HCT116 (cell line): Measurements from ENCODE around the gene UTS2R. TPM values are rescaled to one million over a fixed set of nuclear protein-coding genes. Genes with fewer than 3 reads are reported as not detected.

Source experiments
- ATAC-seq: fragments of 200-7000 bp; cut with Tn5 transposase; 2 replicates; pipeline ENCODE4 v1.9.1; 2020; ENCODE audit warnings: mild to moderate bottlenecking, moderate library complexity
- BruUV-seq: library from RNA; stranded (reverse); fragments of 400-500 nt; replicated peaks from 2 replicates; lab custom pipeline; 2021; lab: Mats Ljungman, UMichigan
- CTCF ChIA-PET: fragments of 300-600 bp; sonication (Branson Sonifier 250); formaldehyde crosslinking; loops from one replicate; lab custom pipeline; 2021; ENCODE audit warnings: antibody characterized with exemption; lab: Charles Lee
- POLR2A ChIA-PET: fragments of 300-600, 350-600 bp; sonication (Branson Sonifier 250); formaldehyde crosslinking; loops from one replicate; lab custom pipeline; 2021; ENCODE audit warnings: antibody characterized with exemption; lab: Charles Lee
- RAD21 ChIA-PET, 2 experiments: fragments of 300-600 bp; sonication (Branson Sonifier 250); formaldehyde crosslinking; loops; one replicate each; lab custom pipeline; 2023; ENCODE audit warnings: low total read pairs in 2 of 2; ENCODE audit not compliant: uncharacterized antibody in 2 of 2, unreplicated experiment in 2 of 2, low non-redundant PET in 1 of 2; lab: Charles Lee
- DNase-seq: peaks from one replicate; pipeline ENCODE4 v3.0.0-alpha.2; 2010; ENCODE audit warnings: low read depth, low spot score
- H2AFZ ChIP-seq: fragments of 200-600 bp; shearing (Covaris generic), sonication (generic); 2 replicates; pipeline ENCODE4 v1.6.1; 2017; ENCODE audit warnings: low read depth, mixed run types, mixed read lengths, antibody characterized with exemption, low read length; ENCODE audit not compliant: poor library complexity, severe bottlenecking
- H3K27ac ChIP-seq: 2 replicates; pipeline ENCODE4 v1.5.1; 2012; ENCODE audit warnings: low read depth, low read length
- H3K27me3 ChIP-seq: fragments of 200-600 bp; sonication (generic); 2 replicates; pipeline ENCODE4 v1.6.1; 2016; ENCODE audit warnings: mixed run types, low read length, mixed read lengths; ENCODE audit not compliant: insufficient read depth
- H3K36me3 ChIP-seq, 2 experiments: fragments of 200-500 bp in 1 of 2; fragments of 200-600 bp in 1 of 2; sonication (Bioruptor generic) in 1 of 2; sonication (generic) in 1 of 2; 2 replicates each; pipeline versions ENCODE4 v1.5.1 to v1.6.1; 2014 to 2016; ENCODE audit warnings: low read length in 2 of 2, inconsistent platforms in 1 of 2, mixed read lengths in 1 of 2, mixed run types in 1 of 2; ENCODE audit not compliant: insufficient read depth in 2 of 2, control insufficient read depth in 1 of 2
- H3K4me1 ChIP-seq, 2 experiments: fragments of 200-600 bp in 1 of 2; sonication (generic) in 1 of 2; 2 replicates each; pipeline versions ENCODE4 v1.5.1 to v1.6.1; 2012 to 2017; ENCODE audit warnings: low read length in 2 of 2, inconsistent platforms in 1 of 2, mild to moderate bottlenecking in 1 of 2, mixed read lengths in 1 of 2, mixed run types in 1 of 2, moderate library complexity in 1 of 2; ENCODE audit not compliant: insufficient read depth in 2 of 2, control insufficient read depth in 1 of 2
- H3K4me2 ChIP-seq: fragments of 200-600 bp; sonication (generic); 2 replicates; pipeline ENCODE4 v1.6.1; 2017; ENCODE audit warnings: mixed run types, low read length, mixed read lengths
- H3K4me3 ChIP-seq, 2 experiments: fragments of 200-600 bp in 1 of 2; sonication (generic) in 1 of 2; replicated peaks in 1 of 2; 2 replicates each; pipeline ENCODE4 v1.5.1; 2011 to 2016; ENCODE audit warnings: low read length in 2 of 2, control low read depth in 1 of 2, low read depth in 1 of 2, mild to moderate bottlenecking in 1 of 2, mixed read lengths in 1 of 2, mixed run types in 1 of 2
- H3K79me2 ChIP-seq: fragments of 200-600 bp; sonication (generic); 2 replicates; pipeline ENCODE4 v1.6.1; 2017; ENCODE audit warnings: mild to moderate bottlenecking, mixed run types, low read length, moderate library complexity, mixed read lengths; ENCODE audit not compliant: insufficient read depth
- H3K9ac ChIP-seq: fragments of 200-600 bp; sonication (generic); 2 replicates; pipeline ENCODE4 v1.6.1; 2016; ENCODE audit warnings: low read length, mixed read lengths
- H3K9me2 ChIP-seq: fragments of 200-600 bp; sonication (generic), shearing (Covaris generic); 2 replicates; pipeline ENCODE4 v1.6.1; 2017; ENCODE audit warnings: mixed run types, mild to moderate bottlenecking, moderate library complexity; ENCODE audit not compliant: insufficient read depth
- H3K9me3 ChIP-seq, 2 experiments: fragments of 200-500 bp in 1 of 2; fragments of 200-600 bp in 1 of 2; sonication (Bioruptor generic) in 1 of 2; sonication (generic) in 1 of 2; 2 replicates each; pipeline ENCODE4 v1.6.1; 2014 to 2017; ENCODE audit warnings: low read length in 2 of 2, mixed read lengths in 2 of 2, inconsistent platforms in 1 of 2, low read depth in 1 of 2, mild to moderate bottlenecking in 1 of 2, mixed run types in 1 of 2, moderate library complexity in 1 of 2; ENCODE audit not compliant: control insufficient read depth in 1 of 2, insufficient read depth in 1 of 2
- H4K20me1 ChIP-seq: fragments of 200-600 bp; sonication (generic), shearing (Covaris generic); 2 replicates; pipeline ENCODE4 v1.6.1; 2017; ENCODE audit warnings: mixed run types, mild to moderate bottlenecking, moderate library complexity; ENCODE audit not compliant: insufficient read depth
- CBX3 ChIP-seq: IDR thresholded peaks from 2 replicates; pipeline ENCODE4 v1.6.1; 2012; ENCODE audit warnings: low read depth
- CEBPB ChIP-seq: IDR thresholded peaks from 2 replicates; pipeline ENCODE4 v1.6.1; 2012; ENCODE audit warnings: low read depth
- CTCF ChIP-seq, 3 experiments: fragments of 200-600 bp in 1 of 3; sonication (generic) in 1 of 3; IDR thresholded peaks in 2 of 3; conservative IDR thresholded peaks in 1 of 3; 2 replicates each; pipeline ENCODE4 v1.5.1; 2012 to 2017; ENCODE audit warnings: low read depth in 2 of 3, low read length in 2 of 3, antibody characterized with exemption in 1 of 3, borderline replicate concordance in 1 of 3, control low read depth in 1 of 3, mild to moderate bottlenecking in 1 of 3, mixed read lengths in 1 of 3, mixed run types in 1 of 3, moderate library complexity in 1 of 3; ENCODE audit not compliant: insufficient read depth in 1 of 3
- ELF1 ChIP-seq: IDR thresholded peaks from 2 replicates; pipeline ENCODE4 v1.6.1; 2012; ENCODE audit warnings: low read depth, borderline replicate concordance
- EZH2phosphoT487 ChIP-seq: fragments of 200-600 bp; IDR thresholded peaks from 2 replicates; pipeline ENCODE4 v1.6.1; 2018; ENCODE audit warnings: antibody characterized with exemption, borderline replicate concordance
- FOSL1 ChIP-seq: IDR thresholded peaks from 2 replicates; pipeline ENCODE4 v1.6.1; 2012; ENCODE audit warnings: low read depth
- RAD21 ChIP-seq: IDR thresholded peaks from 2 replicates; pipeline ENCODE4 v1.6.1; 2012; ENCODE audit warnings: low read depth, mild to moderate bottlenecking
- REST ChIP-seq: IDR thresholded peaks from 2 replicates; pipeline ENCODE4 v1.6.1; 2012; ENCODE audit warnings: low read depth
- SIN3A ChIP-seq: IDR thresholded peaks from 2 replicates; pipeline ENCODE4 v1.6.1; 2012; ENCODE audit warnings: low read depth
- SRF ChIP-seq: IDR thresholded peaks from 2 replicates; pipeline ENCODE4 v1.6.1; 2012; ENCODE audit warnings: low read depth
- ZNF274 ChIP-seq: fragments of 200-500 bp; sonication (Bioruptor generic); IDR thresholded peaks from 2 replicates; pipeline ENCODE4 v1.6.1; 2014; ENCODE audit warnings: mild to moderate bottlenecking, low read depth, low read length, inconsistent platforms
- intact Hi-C: fragments of 100-400 bp; cut with micrococcal nuclease; formaldehyde crosslinking; loops from 2 replicates; pipeline ENCODE4 v1.10.0; 2022
- total RNA-seq: library from RNA; stranded (reverse); gene quantifications from one replicate; pipeline ENCODE4 v1.2.1, GENCODE V29; 2021; ENCODE audit not compliant: unreplicated experiment

UTS2R gene
- total RNA-seq, 1 experiment from 2014 or later = not detected

- DNase-seq = no peak
- no peak for ATAC-seq
- no peak overlapping the region for H3K27ac ChIP-seq
- no peak overlapping the region for H3K4me3 ChIP-seq
- POLR2A ChIA-PET = interaction anchor here (1.7 kb wide), 1 partner anchor 28 kb away, joined by 5 read pairs; no protein-coding TSS in a partner anchor
- intact Hi-C loops = no loop called here
- no peak overlapping the region for H2AFZ ChIP-seq
- H3K4me2 ChIP-seq = no peak overlapping the region
- CTCF ChIA-PET = no interaction called here
- H3K27me3 ChIP-seq = no peaks in the 10 kb centered on the region
- H3K36me3 ChIP-seq = no peaks in the 10 kb centered on the region
- RAD21 ChIA-PET = interaction anchor here in 1 of 2 experiments (1.0 kb wide), 1 partner anchor 28 kb away, joined by 3 read pairs; no protein-coding TSS in a partner anchor
- no peak overlapping the region for H3K9ac ChIP-seq
- H4K20me1 ChIP-seq = no peaks in the 10 kb centered on the region
- no peaks in the 10 kb centered on the region for H3K9me2 ChIP-seq
- H3K79me2 ChIP-seq = no peaks in the 10 kb centered on the region
- H3K9me3 ChIP-seq = no peaks in the 10 kb centered on the region
- BruUV-seq = no TSS peak
- peaks cover 15 to 19% of the 10 kb centered on the region in 2 experiments for H3K4me1 ChIP-seq
- TF ChIP-seq CBX3 (no peak), FOSL1 (no peak)
These were observed 5.8 kb upstream of the UTS2R start for GRCh38 chr17:82365606-82366295.

GRCh38 chr17:82366749-82367148 lies 4.8 kb upstream of the UTS2R start:
- Histone ChIP-seq H4K20me1 (no peaks in the 10 kb centered on the region), H3K4me2 (peak overlapping the region; percentile 66; the same call in 1 of the 2 replicates), H3K9me3 (no peaks in the 10 kb centered on the region), H3K27ac (peak overlapping the region; percentile 65; the same call in 1 of the 2 replicates), H3K4me3 (no peak overlapping the region; a peak in 1 of 4 replicates), H3K27me3 (no peaks in the 10 kb centered on the region), H3K79me2 (no peaks in the 10 kb centered on the region), H2AFZ (no peak overlapping the region), H3K36me3 (no peaks in the 10 kb centered on the region), H3K4me1 (peaks cover 15 to 19% of the 10 kb centered on the region in 2 experiments), H3K9ac (no peak overlapping the region), H3K9me2 (no peaks in the 10 kb centered on the region)
- ChIA-PET CTCF (no interaction called here), RAD21 (no interaction called here), POLR2A (interaction anchor here (1.7 kb wide), 1 partner anchor 29 kb away, joined by 5 read pairs; no protein-coding TSS in a partner anchor)
- intact Hi-C loops = no loop called here
- no TSS peak for BruUV-seq
- ATAC-seq (no peak), DNase-seq (no peak)
- no peak for TF ChIP-seq CTCF (IDR thresholded peaks at IDR 0.05 in 2 of 3, conservative IDR thresholded peaks at IDR 0.05 in 1 of 3; ENCODE audit: borderline replicate concordance in 1 of 3, insufficient read depth in 1 of 3, low read depth in 2 of 3, low read length in 2 of 3)
- no peak for TF ChIP-seq EZH2phosphoT487
- no peak for TF ChIP-seq CBX3
- no peak for TF ChIP-seq SRF
- no peak for TF ChIP-seq CEBPB
- no peak for TF ChIP-seq ELF1
- no peak for TF ChIP-seq SIN3A
- no peak for TF ChIP-seq RAD21
- TF ChIP-seq REST = no peak
- no peak for TF ChIP-seq ZNF274
